ENCODE measurements around the gene FBXW4. TPM values are rescaled to one million over a fixed set of nuclear protein-coding genes. Genes with fewer than 3 reads are reported as not detected.

The FBXW4 gene
- total RNA-seq, 1 donor from 2014 or later = 65.0 TPM

DNA sequence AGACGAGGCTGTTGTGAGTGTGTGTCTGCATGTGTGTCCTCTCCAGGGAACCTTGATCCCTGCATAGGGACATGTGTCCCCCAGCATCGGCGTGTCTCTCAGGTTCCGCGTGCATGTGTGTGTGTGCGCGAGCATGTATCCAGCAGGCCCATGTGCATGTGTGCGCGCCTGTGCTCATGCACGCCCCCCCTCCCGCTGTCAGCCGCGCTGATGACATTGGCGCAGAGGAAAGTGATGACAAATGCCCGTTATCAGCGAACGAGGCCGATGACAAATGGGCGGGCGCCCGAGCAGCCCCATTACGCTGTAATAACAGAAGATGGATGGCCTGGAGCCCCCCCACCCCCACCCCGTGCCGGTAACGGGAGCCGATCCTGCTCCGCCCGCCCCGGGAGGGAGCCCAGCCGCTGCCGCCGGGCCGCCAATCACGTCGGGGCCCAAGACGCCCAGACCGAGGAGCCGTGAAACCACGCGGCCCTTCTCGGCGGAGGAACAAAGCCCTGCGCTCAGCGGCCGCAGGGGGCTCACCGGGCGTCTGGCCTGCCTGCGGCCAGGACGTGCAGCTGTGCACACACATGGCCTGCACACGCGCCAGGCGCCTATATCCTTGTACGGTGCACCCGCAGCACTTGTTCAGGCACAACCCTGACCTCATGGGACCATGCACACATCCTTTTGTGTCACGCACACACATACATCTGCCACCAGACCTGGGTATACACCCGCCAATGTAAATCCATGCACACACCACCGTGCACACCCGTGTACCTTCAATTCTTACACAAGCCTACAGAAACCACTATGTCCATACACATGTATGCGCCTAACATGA lies 128.4 kb downstream of the FBXW4 start:
- DNase-seq (ENCODE audit: low spot score) = no peak

DNA sequence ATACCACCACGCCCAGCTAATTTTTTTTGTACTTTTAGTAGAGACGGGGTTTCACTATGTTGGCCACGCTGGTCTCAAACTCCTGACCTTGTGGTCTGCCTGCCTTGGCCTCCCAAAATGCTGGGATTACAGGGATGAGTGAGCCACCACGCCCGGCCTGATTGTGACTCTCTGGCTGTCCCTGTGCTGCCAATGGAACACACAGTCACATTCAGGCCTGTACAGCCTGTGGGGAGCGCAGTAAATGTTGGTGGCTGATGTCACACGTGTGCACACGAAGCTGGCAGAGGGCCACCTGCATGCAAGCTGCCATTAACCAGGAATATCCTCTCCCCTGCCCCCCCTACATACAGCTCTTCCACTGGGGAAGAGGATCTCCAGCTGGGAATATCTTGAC lies 129.0 kb downstream of the FBXW4 start:
- no peak for DNase-seq (ENCODE audit: low spot score)

DNA sequence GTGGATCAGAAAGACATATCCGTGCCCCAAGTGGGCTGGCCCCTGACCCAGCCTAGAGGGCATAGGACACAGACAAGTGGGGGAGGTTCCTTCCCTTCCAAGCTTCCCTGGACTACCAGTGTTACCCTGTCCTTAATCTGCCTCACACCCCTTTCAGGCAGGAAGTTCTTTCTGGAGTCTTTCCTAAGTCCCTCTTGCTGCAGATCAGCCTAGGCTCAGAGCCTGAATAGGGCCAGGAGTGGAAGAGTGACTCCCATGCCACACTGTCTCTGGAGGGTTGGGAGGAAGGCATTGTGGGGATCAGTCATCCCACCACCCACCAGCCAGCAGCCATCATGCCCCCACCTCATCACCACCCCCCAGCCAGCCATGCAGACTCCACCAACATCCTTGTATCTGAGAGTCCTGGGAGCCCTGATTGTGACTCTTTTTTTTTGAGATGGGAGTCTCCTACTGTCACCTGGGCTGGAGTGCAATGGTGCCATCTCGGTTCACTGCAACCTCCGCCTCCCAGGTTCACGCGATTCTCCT lies 129.5 kb downstream of the FBXW4 start:
- no peak for DNase-seq (ENCODE audit: low spot score)

DNA sequence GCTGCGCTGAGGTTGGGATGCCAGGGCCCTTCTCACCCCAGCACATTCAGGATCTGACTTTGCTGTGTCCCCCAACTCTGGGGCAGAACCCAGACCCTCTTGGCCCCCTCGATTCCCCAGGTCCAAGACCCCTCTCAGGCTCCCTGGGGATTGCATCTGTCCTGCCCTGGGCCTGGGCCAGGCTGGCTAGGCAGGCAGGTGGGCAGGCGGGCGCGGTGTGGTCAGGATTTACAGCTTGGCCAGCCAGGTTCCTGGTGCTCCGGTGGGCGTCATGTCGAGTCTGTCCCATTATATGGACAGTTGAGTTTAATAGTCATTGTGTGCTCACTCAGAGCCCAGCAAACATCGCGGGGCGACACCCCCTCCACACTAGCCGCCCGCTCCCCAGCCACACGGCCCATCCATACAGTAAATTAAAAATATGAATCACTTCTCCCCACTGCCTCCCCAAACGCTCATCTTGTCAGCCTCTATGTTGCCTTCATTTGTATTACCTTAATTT lies 130.4 kb downstream of the FBXW4 start:
- DNase-seq (ENCODE audit: low spot score) = no peak

DNA sequence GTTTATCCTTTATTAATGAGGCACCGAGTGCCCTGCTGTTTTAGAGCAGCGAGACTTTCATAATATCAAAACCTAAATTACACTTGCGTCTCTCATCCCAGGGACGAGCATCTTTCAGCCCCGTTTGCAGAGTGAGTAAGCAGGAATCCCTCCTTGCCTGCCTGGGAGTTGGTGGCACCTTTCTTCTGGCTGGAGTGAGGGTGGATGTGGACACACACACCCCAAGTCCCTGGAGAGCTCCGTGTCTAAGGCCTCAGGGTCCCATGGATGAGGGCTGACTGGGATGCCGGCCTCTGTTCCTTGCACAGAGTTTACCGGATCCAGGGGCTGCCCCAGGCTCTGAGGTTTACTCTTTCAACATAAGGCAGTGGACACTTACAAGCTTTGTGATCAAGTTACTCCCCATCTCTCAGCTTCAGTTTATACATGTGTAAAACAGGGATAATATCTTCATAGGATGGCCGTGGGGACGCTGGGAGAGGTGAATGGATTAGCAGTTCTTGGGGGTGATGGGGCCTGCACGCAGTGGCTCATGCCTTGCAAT lies 131.4 kb downstream of the FBXW4 start:
- no peak for DNase-seq (ENCODE audit: low spot score)

DNA sequence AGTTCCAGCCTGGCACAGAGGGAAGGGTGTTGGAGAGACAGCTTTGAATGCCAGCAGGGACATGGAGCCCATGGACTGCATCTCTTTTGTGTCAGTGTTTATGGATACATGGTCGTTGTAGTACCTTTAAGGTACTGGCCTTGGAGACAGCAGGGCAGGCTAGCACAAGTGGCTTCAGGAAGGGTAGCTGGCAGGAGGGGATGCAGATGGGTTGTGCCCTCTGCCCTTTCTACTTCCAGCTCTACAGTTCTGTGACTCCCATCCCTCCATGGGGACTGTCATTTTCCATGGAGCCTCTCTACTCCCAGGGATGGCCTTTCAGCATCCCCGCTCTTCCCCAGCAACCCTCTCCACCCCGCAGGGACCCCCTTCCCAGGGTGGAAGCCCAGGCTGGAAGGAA lies 132.0 kb downstream of the FBXW4 start:
- no peak for DNase-seq (ENCODE audit: low spot score)

DNA sequence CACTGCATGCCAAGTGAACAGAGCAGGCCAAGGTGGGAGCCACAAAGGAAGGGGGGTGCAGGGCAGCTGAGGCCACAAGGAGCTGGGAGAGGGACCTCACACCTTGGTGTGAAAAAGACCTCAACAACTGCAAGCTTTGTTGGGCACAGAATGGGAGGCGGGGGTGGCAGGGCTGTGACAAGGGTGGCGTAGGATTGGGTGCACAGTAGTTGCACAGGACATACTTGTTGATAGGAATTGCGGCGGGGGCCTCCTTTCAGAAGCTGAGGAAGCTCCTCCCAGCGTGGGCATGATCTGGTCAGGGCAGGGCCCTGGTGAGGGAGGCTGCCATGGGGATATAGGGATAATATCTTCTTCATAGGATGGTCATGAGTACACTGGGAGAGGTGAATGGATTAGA lies 132.7 kb downstream of the FBXW4 start:
- DNase-seq (ENCODE audit: low spot score) = no peak

DNA sequence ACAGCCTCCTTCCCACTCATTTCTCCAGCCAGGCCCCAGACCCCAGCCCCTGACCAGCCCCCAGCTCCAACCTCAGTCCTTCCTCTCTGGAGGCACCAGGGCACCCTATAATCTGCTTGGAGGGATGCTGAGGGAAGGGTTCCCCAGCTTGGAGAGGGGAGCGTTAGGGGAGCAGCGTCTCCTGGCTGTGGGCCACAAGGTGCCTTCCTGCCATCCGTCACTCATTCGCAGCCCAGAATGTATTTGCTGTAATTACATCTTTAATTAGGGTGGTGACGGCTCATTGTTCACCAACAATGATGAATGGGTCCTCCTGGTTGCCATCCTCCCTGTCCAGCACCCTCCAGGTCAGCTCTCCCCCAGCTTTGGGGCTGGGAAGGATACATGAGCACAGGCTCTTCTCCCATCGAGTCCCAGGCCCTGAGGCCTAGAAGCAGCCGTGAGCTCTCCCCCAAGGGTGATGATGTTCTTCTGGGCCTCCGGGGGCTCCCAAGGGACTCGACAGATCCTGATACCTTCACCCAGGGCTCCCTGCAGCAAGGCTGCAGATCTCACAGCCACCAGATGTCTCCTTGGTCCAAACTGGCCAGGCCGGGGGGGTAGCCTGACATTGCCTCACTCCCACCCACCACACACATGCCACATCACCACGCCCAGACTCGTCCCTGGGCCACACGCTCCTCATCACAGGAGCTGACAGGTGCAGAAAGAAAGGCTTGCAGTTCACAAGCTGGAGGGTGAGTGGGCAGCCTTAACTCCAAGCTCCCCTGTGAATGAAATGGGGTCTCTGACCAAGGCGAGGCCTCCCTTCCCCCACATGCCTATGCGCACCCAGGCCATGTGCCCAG lies 133.7 kb downstream of the FBXW4 start:
- DNase-seq (ENCODE audit: low spot score) = no peak

Other genes with a start within 250 kb of the FBXW4 start
- gene POLL, start 106.9 kb downstream of the FBXW4 start, total RNA-seq = 45.7 TPM
- gene DPCD, start 106.8 kb downstream of the FBXW4 start, total RNA-seq = 26.8 TPM
- gene FGF8, start 80.9 kb upstream of the FBXW4 start, total RNA-seq = not detected
- 17.7 TPM for gene NPM3, start 88.3 kb upstream of the FBXW4 start, total RNA-seq
- 104 TPM for gene OGA, start 123.3 kb upstream of the FBXW4 start, total RNA-seq
- 2.5 TPM for gene KCNIP2, start 148.6 kb upstream of the FBXW4 start, total RNA-seq

Data from mucosa of gallbladder (tissue), 1 donor.